GM10847 (cell line): Measurements from ENCODE around the gene DDX52.

ENCODE experiments used
- POLR2A ChIP-seq: IDR thresholded peaks from 2 replicates; pipeline ENCODE4 v1.6.1; 2011; ENCODE audit not compliant: insufficient read length; ENCODE audit errors: extremely low read depth

DDX52 gene

DNA sequence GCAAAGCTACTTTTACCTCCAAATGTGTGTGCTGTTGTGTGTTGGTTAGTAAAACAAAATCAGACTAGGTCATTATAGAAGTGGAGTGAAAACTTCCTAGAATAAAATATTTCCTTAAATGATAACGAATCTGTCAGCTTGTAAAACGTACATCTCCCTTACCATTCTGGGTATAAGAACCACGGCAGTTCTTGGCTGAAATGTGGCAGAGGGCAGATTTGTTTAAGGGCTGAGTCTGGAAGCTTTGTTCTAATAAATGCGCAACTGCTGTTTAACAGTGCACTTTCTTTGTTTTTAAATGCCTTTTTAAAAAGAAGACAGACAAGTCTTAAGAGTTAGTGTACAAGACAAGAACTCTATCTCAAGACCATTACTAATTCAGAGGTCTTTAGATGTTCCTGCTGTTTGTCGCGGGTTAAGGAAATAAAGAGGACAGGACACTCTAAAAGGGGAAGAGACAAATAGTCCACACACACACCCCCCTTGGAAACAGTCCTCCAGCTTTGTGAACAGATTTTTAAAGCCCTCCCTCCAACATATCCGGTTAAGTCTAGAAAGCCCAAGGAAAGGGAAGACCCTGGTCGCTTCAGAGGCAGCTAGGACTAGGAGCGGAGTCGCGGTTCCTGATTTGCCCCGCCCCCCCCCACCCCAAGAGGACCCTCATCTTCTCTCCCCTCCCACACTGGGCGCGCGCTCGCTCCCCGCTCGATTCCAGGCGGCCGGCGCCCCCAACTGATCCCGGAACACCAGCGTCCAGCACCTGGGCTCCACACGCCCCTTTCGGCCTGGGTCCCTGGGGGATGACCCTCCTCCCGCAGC is 34.7 kb downstream of the DDX52 start:
- no peak for TF ChIP-seq POLR2A

DNA sequence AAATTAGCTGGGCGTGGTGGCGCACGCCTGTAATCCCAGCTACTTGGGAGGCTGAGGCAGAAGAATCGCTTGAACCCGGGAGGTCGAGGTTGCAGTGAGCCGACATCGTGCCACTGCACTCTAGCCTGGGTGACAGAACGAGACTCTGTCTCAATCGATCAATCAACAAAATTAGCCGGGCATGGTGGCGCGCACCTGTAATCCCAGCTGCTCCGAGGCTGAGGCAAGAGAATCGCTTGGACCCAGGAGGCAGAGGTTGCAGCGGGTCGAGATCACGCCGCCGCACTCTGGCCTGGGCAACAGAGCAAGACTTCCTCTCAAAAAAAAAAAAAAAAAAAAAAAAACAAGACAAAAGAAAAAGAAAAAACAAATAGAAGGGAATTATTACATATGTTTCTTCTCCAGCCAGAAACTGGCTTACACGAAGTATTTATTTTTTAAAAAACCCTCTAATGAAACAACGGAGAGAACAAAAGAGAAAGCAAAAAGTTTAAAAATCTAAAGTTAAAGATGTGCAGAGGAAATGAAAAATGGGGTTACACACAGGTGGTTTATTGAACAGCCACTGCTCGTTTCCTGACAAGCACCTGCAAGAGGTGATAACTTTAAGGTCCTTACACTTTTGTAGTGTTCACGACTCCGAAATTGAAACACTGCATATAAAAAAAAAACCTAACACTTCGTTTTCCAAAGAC is 35.5 kb downstream of the DDX52 start:
- no peak for TF ChIP-seq POLR2A

DNA sequence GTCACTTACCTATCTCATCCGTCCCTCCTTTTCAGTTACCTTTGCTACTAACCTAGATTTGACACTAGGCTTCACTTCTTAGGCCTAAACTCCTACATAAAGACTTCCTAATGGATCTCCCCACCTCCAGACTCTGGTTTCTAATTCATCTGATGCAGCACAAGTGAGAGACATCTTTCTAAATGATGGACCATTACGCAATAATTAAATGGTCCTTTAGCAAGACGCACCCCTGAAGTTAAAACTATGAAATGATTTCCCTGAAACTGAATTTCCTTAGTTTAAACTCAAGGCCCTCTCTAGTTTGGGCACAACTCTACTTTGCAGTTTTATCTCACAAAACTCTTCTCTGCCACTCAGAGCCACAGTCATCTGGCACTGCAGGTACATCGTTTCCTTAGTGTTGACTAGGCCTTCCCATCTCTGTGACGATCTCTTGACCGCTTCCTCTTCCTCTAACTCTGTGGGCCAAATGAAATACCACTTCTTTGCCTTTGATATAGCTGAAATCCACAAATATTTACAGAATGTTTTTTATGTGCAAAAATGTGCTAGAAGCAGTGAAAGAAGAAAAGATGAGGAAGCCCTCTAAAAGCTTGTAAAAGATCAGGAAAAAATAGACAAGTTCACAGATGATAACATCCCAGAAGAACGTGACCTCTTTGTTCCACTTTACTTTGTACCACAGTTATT is 37.3 kb downstream of the DDX52 start:
- no peak for TF ChIP-seq POLR2A

DNA sequence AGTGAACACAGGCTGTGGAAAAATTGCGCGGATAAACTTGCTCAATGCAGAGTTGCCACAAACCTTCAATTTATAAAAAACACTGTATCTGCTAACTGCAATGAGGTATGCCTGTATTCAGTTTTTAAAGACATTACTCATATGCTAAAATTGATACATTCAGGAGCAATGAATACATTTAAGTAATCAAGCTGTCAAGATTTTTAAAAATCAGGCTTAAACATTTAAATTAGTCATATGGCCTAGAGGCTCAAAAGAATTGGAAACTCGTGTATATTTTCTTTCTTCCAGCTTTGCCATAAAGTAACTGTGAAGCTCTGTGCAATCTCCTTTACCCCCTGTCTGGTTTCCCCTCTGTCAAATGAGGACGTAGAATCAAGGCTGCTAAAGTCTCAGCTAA is 38.2 kb downstream of the DDX52 start:
- TF ChIP-seq POLR2A: no peak

DNA sequence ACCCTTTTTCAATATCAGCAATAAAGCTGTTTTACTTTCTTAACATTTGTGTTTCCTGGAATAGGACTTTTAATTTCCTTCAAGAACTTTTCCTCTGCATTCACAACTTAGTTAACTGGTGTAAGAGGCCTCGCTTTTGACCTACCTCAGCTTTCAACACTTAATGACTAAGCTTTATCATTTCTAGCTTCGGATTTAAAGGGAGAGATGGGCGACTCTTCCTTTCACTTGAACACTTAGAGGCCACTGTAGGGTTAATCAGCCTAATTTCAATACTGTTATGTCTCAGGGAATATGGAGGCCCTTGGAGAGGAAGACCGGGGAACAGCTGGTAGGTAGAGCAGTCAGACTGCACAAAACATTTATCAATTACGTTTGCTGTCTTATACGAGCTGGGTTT is 38.7 kb downstream of the DDX52 start:
- no peak for TF ChIP-seq POLR2A

DNA sequence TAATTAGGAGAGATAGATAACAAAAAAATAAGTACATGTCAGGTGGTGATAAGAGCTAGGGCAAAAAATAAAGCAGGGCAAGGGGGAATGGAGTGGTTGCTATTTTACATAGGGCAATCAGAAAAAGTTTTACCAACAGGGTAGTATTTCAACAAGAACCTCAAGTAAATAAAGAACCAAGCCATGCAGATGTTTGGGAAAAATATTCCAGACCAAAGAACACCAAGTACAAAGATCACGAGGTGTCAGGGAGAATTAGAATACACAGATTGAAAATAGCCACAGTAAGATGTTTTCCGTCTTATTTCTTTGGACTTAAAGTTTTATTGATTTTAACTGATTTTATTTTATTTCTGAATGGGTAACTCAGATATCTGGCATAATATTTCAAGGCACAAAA is 45.1 kb downstream of the DDX52 start:
- TF ChIP-seq POLR2A: no peak

DNA sequence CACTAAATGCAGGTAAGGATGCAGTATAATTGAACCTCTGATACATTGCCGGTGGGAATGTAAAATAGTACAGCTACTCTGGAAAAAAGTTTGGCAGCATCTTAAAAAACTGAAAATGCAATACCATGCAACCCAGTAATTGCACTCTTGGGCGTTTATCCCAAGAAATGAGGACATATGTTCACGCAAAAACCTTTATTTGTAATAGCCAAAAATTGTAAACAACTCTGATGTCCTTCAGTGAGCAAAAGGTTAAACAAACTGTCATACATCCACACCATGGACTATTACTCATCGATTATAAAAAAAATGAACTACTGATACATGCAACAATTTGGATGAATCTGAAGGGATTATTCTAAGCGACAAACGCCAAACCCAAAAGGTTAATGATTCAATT is 51.0 kb downstream of the DDX52 start:
- TF ChIP-seq POLR2A: no peak

DNA sequence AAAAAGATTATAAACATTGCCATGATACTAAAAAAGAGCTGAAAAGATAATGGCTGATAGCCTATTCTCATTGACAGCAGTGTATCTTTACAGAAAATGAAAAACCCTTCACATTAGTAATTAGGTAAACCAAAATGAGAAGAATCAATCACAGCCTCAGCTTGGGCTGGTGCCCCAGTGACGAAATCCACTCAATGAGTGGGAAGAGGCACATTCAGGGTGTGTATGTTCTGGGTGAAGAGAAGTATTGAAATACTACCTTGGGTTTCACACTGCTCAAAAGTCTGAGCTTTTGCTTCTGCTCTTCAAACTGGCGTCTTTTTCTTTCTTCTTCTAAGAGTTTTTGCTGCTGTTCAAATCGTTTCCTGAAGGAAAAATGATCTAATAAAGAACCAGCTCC is 58.2 kb downstream of the DDX52 start:
- no peak for TF ChIP-seq POLR2A

DNA sequence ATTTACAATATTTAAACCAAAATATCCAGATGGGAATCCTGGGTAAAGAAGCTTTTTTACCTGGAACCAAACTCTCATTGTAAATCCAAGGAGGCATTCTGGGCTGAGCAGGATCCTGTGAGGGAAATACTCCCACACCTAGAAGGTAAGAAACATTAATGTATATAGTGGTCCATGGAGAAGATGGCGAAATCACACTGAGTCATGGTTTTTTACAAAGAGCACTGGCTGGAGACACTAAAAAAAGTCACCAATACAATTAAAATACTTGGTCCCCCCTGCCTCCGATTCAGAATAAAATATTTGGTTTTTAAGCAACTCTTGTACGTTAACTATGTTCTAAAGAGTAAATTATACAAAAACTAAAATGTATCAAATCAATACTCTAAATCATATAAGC is 67.0 kb downstream of the DDX52 start:
- TF ChIP-seq POLR2A: no peak

DNA sequence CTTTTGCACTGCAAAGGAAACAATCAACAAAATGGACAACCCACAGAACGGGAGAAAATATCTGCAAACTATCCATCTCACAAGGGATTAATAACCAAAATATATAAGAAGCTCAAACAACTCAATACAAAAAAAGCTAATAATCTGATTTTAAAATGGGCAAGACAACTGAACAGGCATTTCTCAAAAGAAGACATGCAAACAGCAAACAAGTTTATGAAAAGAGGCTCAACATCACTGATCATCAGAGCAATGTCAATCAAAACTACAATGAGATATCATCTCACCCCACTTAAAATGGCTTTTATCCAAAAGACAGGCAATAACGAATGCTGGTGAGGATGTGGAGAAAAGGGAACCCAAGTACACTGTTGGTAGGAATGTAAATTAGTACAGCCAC is 68.8 kb downstream of the DDX52 start:
- TF ChIP-seq POLR2A: no peak

DNA sequence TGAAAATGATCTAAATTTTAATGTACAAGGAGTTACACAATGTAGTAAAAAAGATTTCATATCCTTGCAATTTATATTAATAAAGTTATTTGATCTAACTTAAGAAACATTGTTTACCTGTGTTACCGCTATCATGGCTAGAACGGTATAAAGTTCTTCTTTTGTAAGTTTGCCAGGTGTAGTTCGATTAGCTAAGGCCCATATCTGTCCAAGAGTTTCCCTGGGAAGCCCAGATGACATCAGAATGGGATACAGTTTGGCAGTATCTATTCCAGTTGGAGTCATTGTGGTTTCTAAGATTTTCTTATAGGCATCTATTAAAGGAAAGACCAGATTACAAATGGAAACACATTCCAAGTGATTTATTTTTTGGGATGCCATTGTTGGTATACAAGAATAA is 71.6 kb downstream of the DDX52 start:
- TF ChIP-seq POLR2A: no peak

DNA sequence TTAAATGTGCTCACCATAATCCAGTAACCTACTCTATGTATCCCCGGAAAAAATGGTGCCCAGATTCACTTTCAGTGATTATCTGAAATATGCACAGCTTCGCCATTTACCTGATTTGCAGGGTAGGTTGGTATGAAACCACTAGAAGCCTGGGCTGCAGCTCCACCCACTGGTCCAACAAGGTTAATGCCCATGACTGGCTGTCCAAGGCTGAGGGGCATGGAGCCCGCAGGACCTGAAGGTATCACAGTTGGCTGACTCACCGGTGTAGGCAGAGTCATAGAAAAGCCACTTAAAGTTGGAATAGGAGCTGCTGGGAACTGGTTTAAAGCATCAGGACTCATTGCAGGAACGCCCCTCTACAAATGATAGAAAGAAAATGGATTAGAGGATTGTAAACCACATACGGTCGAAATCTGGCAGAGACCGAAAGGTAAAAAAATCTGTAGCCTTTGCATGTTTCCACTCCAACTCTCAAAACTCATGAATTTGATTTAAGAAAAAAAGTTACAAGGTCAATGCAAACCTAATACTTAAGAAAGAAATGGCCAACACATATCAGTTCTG is 72.6 kb downstream of the DDX52 start:
- TF ChIP-seq POLR2A: no peak

DNA sequence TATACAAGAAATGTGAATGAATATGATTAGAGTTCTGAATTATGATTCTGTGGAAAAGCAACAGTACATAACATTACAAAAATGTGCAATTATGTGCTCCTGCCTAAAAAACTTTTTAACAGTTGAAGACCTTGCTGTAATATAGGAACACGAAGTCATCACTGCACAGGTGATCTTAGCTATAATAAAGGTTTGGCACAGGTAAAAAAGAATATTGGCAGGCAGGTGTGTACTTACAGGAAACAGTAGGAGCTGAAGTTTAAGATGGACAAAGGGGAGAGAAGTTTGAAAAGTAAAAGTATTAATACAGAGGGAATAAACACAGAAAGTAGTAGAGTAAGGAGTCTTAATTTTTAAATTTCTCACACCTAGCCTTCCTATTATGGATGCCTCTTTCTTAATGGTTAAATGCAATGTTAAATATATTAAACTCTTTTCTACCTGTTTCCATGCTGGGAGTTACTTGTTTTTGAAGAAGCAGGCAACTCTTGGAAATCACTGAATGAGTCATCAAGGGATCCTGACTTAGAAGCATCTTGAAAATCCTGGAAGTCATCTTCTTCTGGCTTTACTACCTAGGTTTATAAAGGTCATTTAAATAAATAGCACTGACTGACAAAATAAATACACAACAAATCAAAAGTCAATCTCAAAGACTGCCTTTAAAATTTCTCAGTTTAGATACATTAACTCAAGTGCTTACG is 74.7 kb downstream of the DDX52 start:
- no peak for TF ChIP-seq POLR2A

DNA sequence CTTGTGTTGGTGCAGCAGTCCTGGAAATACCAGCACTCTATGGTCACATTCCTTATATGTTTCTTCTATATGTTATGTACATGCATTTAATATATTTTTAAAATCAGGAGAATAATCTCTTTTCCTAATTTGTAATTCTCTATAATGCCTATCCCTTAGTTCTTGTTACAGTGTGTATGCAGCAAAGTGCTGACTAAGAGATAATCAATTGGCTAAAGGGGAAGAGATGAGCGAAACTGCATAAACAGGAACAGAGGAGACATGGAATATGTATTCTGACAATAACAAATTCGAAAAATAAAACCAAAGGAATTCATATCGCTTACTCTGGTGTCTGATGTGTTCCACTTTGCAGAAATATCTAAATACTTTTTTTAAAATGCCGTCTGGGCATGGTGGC is 75.7 kb downstream of the DDX52 start:
- no peak for TF ChIP-seq POLR2A

DNA sequence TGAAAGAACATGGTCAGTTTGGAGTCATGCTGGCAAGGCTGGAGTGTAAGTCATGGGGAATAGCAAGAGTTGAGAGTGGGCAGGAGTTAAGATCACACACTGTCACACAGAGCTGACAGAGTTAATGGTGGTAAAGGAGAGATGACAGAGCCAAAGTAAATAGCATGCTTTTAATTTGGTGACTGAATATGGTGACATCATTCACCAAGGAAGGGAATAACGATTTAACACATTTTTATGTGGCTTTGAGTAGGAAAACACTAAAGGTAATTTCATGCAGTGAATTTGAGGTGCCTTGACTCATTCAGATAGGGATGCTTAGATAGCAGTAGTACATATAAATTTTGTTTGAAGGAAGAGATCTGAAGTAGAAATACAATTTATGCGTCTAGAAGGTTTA is 76.1 kb downstream of the DDX52 start:
- no peak for TF ChIP-seq POLR2A
